DMS79 (cell line): ENCODE measurements around the gene UGT2B28.
"Not testable (repeated sequence)": the region's sequence is repeated elsewhere in the genome, so short reads cannot be mapped to it uniquely, and the experiment has no call there.

Experiments used
- DNase-seq: peaks from one replicate; lab custom pipeline; 2025; lab: John Stamatoyannopoulos, UW

The UGT2B28 gene

GRCh38 chr4:69343558-69344420 lies 63.5 kb downstream of the UGT2B28 start:
- not testable (repeated sequence) for DNase-seq
